ENCODE data around the gene LTB4R2. TPM values are rescaled to one million over a fixed set of nuclear protein-coding genes. Genes with fewer than 3 reads are reported as not detected.

The LTB4R2 gene
- total RNA-seq, 1 donor from 2014 or later: 1.6 TPM

- peaks cover 19 to 32% (median 26%) of the 10 kb centered on the region in 3 donors for H3K4me1 ChIP-seq (ENCODE audit: control insufficient read depth in 3 of 3, insufficient read depth in 3 of 3, low read length in 3 of 3)
- H3K36me3 ChIP-seq (ENCODE audit: control insufficient read depth in 3 of 3, insufficient read depth in 3 of 3, low read length in 3 of 3): peaks cover 20 to 43% (median 37%) of the 10 kb centered on the region in 3 donors
- peak overlapping the region; percentile 91 to 99 (median 97) for H3K4me3 ChIP-seq (ENCODE audit: low read length in 3 of 3)
- no peaks in the 10 kb centered on the region for H3K9me3 ChIP-seq (ENCODE audit: control insufficient read depth in 3 of 3, low read length in 3 of 3)
- peak overlapping the region; percentile 82 for H3K27ac ChIP-seq (ENCODE audit: low read depth, low read length)
- peak overlapping the region; percentile 93 to 97 (median 95) for H3K9ac ChIP-seq (ENCODE audit: low read depth in 1 of 3, low read length in 3 of 3)
- no peaks in the 10 kb centered on the region for H3K27me3 ChIP-seq (ENCODE audit: control insufficient read depth in 3 of 3, insufficient read depth in 3 of 3, low read length in 3 of 3)
Observed at GRCh38 chr14:24298892-24299254, 11.1 kb upstream of the LTB4R2 start.

DNA sequence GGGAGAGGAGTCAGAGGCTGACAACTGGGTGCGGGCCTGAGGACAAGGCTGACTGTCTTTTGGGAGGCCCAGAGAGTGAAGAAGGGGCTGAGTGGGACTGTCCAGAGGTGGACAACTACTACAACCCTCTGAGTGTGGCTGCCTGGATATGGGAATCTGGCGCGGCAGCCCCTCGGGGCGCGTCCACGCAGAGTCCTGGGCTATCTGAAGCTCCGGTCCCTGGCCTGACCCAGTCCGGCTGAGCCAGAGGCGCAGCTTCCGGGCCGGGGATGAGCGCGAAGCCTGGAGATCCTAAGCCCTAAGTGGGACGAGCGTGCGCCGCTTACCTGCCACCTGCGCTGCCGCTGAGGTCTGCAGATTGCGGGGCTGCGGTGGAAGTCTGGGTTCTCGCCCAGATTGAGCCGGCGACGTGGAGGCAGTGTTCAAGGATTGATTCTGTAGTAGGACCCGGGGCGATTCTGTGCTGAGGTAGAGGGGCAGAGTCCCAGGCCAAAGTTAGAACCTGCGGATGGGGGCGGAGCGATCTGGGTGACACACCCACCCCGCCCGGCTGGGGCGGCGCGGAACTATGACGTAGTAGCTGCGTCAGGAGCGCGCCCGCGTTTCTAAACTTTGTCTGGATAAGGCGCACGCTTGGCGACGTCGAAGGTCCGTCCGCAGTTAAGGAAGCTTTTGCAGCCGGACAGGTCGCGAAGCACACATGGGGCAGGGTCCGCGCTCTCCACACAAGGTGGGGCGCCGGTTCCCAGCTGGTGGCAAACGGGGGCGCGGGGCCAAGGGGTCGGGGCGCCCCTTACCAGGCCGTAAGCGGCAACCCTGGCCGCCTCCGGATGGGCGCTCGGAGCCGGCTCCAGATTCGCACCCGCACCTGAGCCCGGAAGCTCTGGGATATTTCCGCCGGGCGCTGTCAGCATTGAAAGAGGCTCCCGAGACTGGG, 10.4 kb upstream of the LTB4R2 start, which contains the start of the genes DHRS1 and NOP9:
DHRS1 (minus strand) TSS at position 526 of the 937 bp plus-strand sequence. CDS start 674 bp downstream, outside the sequence.
NOP9 (plus strand) TSS at position 596 of the 937 bp plus-strand sequence; CDS start at position 701, 105 bp downstream.
- H3K4me1 ChIP-seq (ENCODE audit: control insufficient read depth in 3 of 3, insufficient read depth in 3 of 3, low read length in 3 of 3): peaks cover 19 to 32% (median 26%) of the 10 kb centered on the region in 3 donors

DNA sequence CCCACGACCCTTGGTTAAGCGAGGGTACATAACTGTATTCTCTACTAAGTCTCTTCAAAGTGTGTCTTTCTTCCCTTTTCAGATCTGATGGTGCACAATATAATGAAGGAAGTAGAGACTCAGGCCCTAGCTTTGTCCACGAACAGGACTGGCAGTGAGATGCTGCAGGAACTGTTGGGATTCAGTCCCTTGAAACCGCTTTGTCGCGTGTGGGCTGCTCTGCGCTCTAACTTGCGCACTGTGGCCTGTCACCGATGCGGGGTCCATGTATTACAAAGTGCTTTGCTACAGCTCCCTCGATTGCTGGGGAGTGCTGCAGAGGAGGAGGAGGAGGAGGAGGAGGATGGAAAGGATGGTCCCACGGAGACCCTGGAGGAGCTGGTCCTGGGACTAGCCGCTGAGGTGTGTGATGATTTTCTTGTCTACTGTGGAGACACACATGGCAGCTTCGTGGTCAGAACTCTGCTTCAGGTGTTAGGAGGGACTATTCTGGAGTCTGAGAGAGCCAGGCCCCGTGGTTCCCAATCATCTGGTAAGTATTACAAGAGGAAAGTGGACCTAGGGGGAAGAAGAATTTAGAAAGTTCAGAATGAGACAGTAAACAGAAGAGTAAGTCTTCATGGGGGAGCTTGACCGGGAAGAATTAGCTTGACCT, 9.5 kb upstream of the LTB4R2 start:
- Histone ChIP-seq H3K27ac (ENCODE audit: low read depth, low read length) (peak overlapping the region; percentile 82), H3K4me3 (ENCODE audit: low read length in 3 of 3) (peak overlapping the region; percentile 91 to 99 (median 97)), H3K36me3 (ENCODE audit: control insufficient read depth in 3 of 3, insufficient read depth in 3 of 3, low read length in 3 of 3) (peaks cover 36 to 56% (median 51%) of the 10 kb centered on the region in 3 donors), H3K9me3 (ENCODE audit: control insufficient read depth in 3 of 3, low read length in 3 of 3) (no peaks in the 10 kb centered on the region), H3K9ac (ENCODE audit: low read depth in 1 of 3, low read length in 3 of 3) (peak overlapping the region; percentile 93 to 97 (median 95)), H3K27me3 (ENCODE audit: control insufficient read depth in 3 of 3, insufficient read depth in 3 of 3, low read length in 3 of 3) (no peaks in the 10 kb centered on the region), H3K4me1 (ENCODE audit: control insufficient read depth in 3 of 3, insufficient read depth in 3 of 3, low read length in 3 of 3) (peaks cover 19 to 32% (median 26%) of the 10 kb centered on the region in 3 donors)

More for the DNA sequence above, 10.4 kb upstream of the LTB4R2 start, which contains the start of the genes DHRS1 and NOP9:
- no peaks in the 10 kb centered on the region for H3K9me3 ChIP-seq (ENCODE audit: control insufficient read depth in 3 of 3, low read length in 3 of 3)
- H3K9ac ChIP-seq (ENCODE audit: low read depth in 1 of 3, low read length in 3 of 3): peak within 1 kb of the TSS; percentile 93 to 97 (median 95)
- H3K27me3 ChIP-seq (ENCODE audit: control insufficient read depth in 3 of 3, insufficient read depth in 3 of 3, low read length in 3 of 3): no peaks in the 10 kb centered on the region
- peak within 1 kb of the TSS; percentile 91 to 99 (median 97) for H3K4me3 ChIP-seq (ENCODE audit: low read length in 3 of 3)
- H3K36me3 ChIP-seq (ENCODE audit: control insufficient read depth in 3 of 3, insufficient read depth in 3 of 3, low read length in 3 of 3): peaks cover 26 to 50% (median 43%) of the 10 kb centered on the region in 3 donors
- peak within 1 kb of the TSS; percentile 82 for H3K27ac ChIP-seq (ENCODE audit: low read depth, low read length)

DNA sequence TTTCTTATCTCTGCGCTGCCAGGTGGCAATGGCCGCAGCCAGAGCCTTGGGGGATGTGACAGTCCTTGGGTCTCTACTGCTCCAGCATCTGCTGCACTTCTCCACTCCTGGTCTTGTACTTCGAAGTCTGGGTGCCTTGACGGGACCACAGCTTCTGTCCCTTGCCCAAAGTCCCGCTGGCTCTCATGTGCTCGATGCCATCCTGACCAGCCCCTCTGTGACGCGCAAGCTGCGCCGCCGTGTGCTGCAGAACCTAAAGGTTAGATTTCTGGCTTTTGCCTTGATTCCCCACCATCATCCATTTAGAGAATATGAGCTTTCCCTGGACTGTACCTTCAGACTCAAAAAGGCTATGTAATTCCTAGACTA, 5.9 kb upstream of the LTB4R2 start:
- Histone ChIP-seq H3K9me3 (ENCODE audit: control insufficient read depth in 3 of 3, low read length in 3 of 3) (no peaks in the 10 kb centered on the region), H3K27me3 (ENCODE audit: control insufficient read depth in 3 of 3, insufficient read depth in 3 of 3, low read length in 3 of 3) (no peaks in the 10 kb centered on the region), H3K4me3 (ENCODE audit: low read length in 3 of 3) (no peak overlapping the region), H3K27ac (ENCODE audit: low read depth, low read length) (no peak overlapping the region), H3K4me1 (ENCODE audit: control insufficient read depth in 3 of 3, insufficient read depth in 3 of 3, low read length in 3 of 3) (peaks cover 16 to 22% (median 21%) of the 10 kb centered on the region in 3 donors), H3K9ac (ENCODE audit: low read depth in 1 of 3, low read length in 3 of 3) (no peak overlapping the region), H3K36me3 (ENCODE audit: control insufficient read depth in 3 of 3, insufficient read depth in 3 of 3, low read length in 3 of 3) (peaks cover 54 to 64% (median 62%) of the 10 kb centered on the region in 3 donors)

DNA sequence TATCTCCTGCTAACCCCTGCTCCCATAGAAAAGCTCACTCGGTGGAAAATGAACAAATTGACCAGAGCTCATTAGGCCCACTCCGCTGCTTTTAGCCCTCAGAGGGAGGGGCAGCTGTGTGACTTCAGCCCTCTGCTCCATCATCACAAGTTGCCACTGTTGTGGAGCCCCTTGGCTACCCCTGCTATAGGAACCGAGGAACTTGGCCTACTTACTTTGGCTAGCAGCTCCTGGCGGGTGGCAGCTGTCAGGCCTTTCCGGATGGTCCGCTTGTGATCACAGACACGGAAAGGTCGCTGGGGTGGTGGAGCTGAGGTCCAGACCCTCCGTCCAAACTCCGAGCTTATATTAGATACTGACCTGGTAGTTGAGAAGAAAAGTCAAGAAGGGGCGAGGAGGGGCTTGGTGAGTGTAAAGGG, 2.8 kb upstream of the LTB4R2 start:
- peaks cover 19 to 35% (median 27%) of the 10 kb centered on the region in 3 donors for H3K4me1 ChIP-seq (ENCODE audit: control insufficient read depth in 3 of 3, insufficient read depth in 3 of 3, low read length in 3 of 3)
- H3K27me3 ChIP-seq (ENCODE audit: control insufficient read depth in 3 of 3, insufficient read depth in 3 of 3, low read length in 3 of 3): no peaks in the 10 kb centered on the region
- no peak overlapping the region for H3K4me3 ChIP-seq (ENCODE audit: low read length in 3 of 3)
- no peak overlapping the region for H3K9ac ChIP-seq (ENCODE audit: low read depth in 1 of 3, low read length in 3 of 3)
- H3K27ac ChIP-seq (ENCODE audit: low read depth, low read length): no peak overlapping the region
- H3K9me3 ChIP-seq (ENCODE audit: control insufficient read depth in 3 of 3, low read length in 3 of 3): no peaks in the 10 kb centered on the region
- H3K36me3 ChIP-seq (ENCODE audit: control insufficient read depth in 3 of 3, insufficient read depth in 3 of 3, low read length in 3 of 3): peaks cover 50 to 54% (median 52%) of the 10 kb centered on the region in 3 donors

DNA sequence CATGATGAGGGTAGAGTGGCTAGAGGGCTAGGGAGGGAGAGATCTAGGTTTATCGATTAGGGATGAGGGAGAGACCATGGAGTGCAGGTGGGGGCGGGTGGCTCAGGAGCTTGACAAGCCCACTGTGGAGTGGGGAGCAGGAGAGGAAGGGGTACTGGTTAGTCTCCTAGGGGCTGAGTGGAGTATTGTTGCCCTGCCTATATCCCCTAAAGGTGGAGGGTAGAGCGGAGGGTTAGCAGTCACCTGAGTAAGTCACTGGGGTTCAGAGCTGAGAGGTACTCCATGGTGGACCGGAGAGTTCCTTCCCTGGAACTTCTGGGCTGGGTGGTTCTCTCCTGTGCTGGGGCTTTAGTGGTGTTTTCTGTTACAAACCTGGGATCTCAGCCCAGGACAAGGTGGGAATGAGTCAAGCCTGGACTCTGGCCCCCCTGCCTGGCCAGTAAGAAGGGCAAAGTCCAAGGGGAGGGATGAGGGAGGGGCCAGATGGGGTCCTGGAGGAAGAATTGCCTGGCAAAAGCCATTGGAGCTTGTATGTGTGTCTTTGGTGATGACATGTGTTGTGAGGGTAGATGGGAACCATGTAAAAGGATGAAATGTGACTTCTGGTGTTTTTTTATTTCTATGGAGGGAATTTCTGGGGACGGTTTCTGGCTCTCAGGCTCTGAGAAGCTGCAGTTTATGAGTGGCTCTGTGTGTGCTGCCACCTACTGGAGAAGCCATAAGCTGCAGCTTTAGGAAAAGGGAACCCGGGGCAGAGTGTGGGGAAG, 2.2 kb upstream of the LTB4R2 start, which contains the start of gene CIDEB:
CIDEB (minus strand) TSS at position 403 of the 767 bp plus-strand sequence; CDS start at position 284, 119 bp downstream.
- peaks cover 44 to 48% (median 46%) of the 10 kb centered on the region in 3 donors for H3K36me3 ChIP-seq (ENCODE audit: control insufficient read depth in 3 of 3, insufficient read depth in 3 of 3, low read length in 3 of 3)
- H3K4me1 ChIP-seq (ENCODE audit: control insufficient read depth in 3 of 3, insufficient read depth in 3 of 3, low read length in 3 of 3): peaks cover 24 to 41% (median 27%) of the 10 kb centered on the region in 3 donors
- no peak within 1 kb of the TSS for H3K27ac ChIP-seq (ENCODE audit: low read depth, low read length)
- H3K9me3 ChIP-seq (ENCODE audit: control insufficient read depth in 3 of 3, low read length in 3 of 3): no peaks in the 10 kb centered on the region
- peak within 1 kb of the TSS in 1 of 3 donors; percentile 40 for H3K9ac ChIP-seq (ENCODE audit: low read depth in 1 of 3, low read length in 3 of 3)
- no peak within 1 kb of the TSS for H3K4me3 ChIP-seq (ENCODE audit: low read length in 3 of 3)
- no peaks in the 10 kb centered on the region for H3K27me3 ChIP-seq (ENCODE audit: control insufficient read depth in 3 of 3, insufficient read depth in 3 of 3, low read length in 3 of 3)

DNA sequence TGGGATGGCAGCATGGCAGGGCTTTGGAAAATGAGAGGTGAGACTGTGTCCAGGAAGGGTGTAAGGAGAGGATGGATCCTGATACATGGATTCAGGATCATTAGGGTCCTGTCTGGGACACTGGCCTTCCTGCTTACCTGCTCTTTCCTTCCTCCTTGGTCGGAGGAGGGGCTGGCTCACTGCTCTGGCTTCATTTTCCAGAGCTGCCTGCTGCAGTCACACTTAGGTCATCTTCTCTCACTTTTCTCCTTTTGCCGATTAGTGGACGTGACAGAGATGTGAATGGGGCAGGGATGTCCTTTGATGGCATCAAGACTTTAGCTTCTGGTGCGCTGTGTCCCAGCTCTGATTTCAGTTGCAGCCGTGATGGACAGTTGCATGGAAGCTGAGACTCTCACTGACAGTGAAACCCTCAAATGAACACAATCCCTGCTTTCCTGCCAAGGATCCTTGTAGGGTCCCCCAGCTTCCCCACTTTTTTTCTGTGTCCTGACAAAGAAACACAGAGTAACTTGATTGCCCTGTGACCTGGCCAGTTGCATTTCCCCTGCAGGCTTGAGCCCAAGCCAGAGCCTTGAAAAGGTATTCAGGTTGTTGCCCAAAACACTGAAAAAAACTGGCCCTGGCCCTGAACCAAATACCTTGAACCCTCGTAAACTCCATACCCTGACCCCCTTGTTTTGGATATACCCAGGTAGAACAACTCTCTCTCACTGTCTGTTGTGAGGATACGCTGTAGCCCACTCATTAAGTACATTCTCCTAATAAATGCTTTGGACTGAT, 1.4 kb upstream of the LTB4R2 start:
- Histone ChIP-seq H3K4me1 (ENCODE audit: control insufficient read depth in 3 of 3, insufficient read depth in 3 of 3, low read length in 3 of 3) (peaks cover 25 to 48% (median 30%) of the 10 kb centered on the region in 3 donors), H3K4me3 (ENCODE audit: low read length in 3 of 3) (no peak overlapping the region), H3K36me3 (ENCODE audit: control insufficient read depth in 3 of 3, insufficient read depth in 3 of 3, low read length in 3 of 3) (peaks cover 36 to 42% (median 40%) of the 10 kb centered on the region in 3 donors), H3K9ac (ENCODE audit: low read depth in 1 of 3, low read length in 3 of 3) (no peak overlapping the region), H3K9me3 (ENCODE audit: control insufficient read depth in 3 of 3, low read length in 3 of 3) (no peaks in the 10 kb centered on the region), H3K27me3 (ENCODE audit: control insufficient read depth in 3 of 3, insufficient read depth in 3 of 3, low read length in 3 of 3) (no peaks in the 10 kb centered on the region), H3K27ac (ENCODE audit: low read depth, low read length) (no peak overlapping the region)

DNA sequence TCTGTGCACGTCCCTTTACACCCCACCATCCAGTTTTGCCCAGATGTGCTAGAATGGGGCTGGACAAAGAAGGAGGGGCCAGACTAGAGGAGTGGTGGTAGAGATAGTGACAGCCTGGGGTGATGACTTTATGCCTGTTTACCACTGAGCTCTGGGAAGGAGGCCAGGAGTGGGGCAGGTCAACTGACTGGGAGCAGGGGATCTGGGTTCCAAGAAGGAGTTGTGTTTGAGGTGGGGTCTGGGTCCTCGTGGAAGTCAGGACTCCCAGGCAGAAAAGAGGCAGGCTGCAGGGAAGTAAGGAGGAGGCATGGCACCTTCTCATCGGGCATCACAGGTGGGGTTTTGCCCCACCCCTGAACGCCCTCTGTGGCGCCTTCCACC, 315 bp downstream of the LTB4R2 start:
- Histone ChIP-seq H3K4me3 (ENCODE audit: low read length in 3 of 3) (peak overlapping the region; percentile 71 to 77 (median 73)), H3K27me3 (ENCODE audit: control insufficient read depth in 3 of 3, insufficient read depth in 3 of 3, low read length in 3 of 3) (peaks cover 0 to 8% (median 3%) of the 10 kb centered on the region in 3 donors), H3K36me3 (ENCODE audit: control insufficient read depth in 3 of 3, insufficient read depth in 3 of 3, low read length in 3 of 3) (peaks cover 19 to 25% (median 23%) of the 10 kb centered on the region in 3 donors), H3K4me1 (ENCODE audit: control insufficient read depth in 3 of 3, insufficient read depth in 3 of 3, low read length in 3 of 3) (peaks cover 33 to 64% (median 43%) of the 10 kb centered on the region in 3 donors), H3K9ac (ENCODE audit: low read depth in 1 of 3, low read length in 3 of 3) (peak overlapping the region; percentile 59 to 80 (median 68)), H3K27ac (ENCODE audit: low read depth, low read length) (peak overlapping the region; percentile 69), H3K9me3 (ENCODE audit: control insufficient read depth in 3 of 3, low read length in 3 of 3) (no peaks in the 10 kb centered on the region)

Data from skeletal muscle tissue (tissue), 4 donors.